ENCODE results near the gene TPCN2. TPM values are rescaled to one million over a fixed set of nuclear protein-coding genes. Genes with fewer than 3 reads are reported as not detected.
A peak's percentile ranks its signal among the peaks of the same experiment; 100 is the strongest.

Gene TPCN2
- total RNA-seq, 4 donors from 2014 or later, result 16.8 to 33.8 (median 28.3) TPM

DNA sequence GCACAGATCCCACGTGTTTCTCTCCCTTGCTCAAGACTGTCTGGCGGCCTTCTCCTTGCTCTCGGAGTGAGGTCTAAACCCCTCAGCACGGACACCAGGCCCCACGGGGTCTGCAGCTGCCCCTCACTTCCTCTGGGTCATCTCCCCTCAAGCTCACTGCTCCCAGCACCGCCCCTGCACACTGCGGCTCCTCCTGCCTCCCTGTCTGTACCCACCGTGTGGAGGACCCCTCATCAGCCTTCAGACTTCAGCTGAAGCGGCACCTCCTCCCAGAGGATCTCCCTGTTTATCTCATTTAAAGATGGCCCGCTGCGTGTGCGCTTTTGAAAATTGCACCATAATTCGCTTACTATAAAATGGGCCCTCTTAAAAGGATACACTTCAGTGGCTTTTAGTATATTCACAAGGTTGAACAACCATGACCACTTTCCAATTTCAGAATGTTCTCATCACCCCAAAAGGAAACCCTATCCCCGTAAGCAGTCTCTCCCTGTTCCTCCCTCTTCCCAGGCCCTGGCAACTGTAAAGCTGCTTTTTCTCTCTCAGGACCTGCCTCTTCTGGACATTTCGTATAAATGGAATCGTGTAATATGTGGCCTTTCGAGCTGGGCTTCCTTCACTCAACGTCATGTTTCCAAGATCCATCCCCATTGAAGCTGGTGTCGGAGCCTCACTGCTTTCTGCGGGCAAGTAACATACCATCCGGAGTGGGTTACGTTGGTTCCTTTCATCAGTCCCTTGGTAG lies 14.4 kb upstream of the TPCN2 start:
- peaks cover 0 to 25% (median 4%) of the 10 kb centered on the region in 3 donors for H3K4me1 ChIP-seq
- no peaks in the 10 kb centered on the region for H3K9me3 ChIP-seq
- H3K4me3 ChIP-seq, result no peak overlapping the region
- TF ChIP-seq EP300 (IDR thresholded peaks at IDR 0.05) (no peak), POLR2AphosphoS5 (IDR thresholded peaks at IDR 0.05) (no peak)
- ATAC-seq, result no peak
- WGBS, 2 donors (ENCODE audit: low coverage in 1 of 2), result 73 to 85% methylated on average over 14 to 19 of the region's 22 CpGs
- no peaks in the 10 kb centered on the region for H3K36me3 ChIP-seq
- peak overlapping the region in 2 of 4 donors; percentile 29 to 64 for H3K27ac ChIP-seq
- H3K27me3 ChIP-seq, result no peaks in the 10 kb centered on the region

- no peaks in the 10 kb centered on the region for H3K9me3 ChIP-seq
- 39 to 63% methylated on average over 7 to 8 of the region's 21 CpGs for WGBS, 2 donors (ENCODE audit: low coverage in 1 of 2)
- H3K36me3 ChIP-seq, result no peaks in the 10 kb centered on the region
- peaks cover 0 to 25% (median 4%) of the 10 kb centered on the region in 3 donors for H3K4me1 ChIP-seq
- H3K27me3 ChIP-seq, result no peaks in the 10 kb centered on the region
- no peak for TF ChIP-seq EP300 (IDR thresholded peaks at IDR 0.05)
- TF ChIP-seq POLR2A (IDR thresholded peaks at IDR 0.05), result no peak
- TF ChIP-seq, protein P1, sequence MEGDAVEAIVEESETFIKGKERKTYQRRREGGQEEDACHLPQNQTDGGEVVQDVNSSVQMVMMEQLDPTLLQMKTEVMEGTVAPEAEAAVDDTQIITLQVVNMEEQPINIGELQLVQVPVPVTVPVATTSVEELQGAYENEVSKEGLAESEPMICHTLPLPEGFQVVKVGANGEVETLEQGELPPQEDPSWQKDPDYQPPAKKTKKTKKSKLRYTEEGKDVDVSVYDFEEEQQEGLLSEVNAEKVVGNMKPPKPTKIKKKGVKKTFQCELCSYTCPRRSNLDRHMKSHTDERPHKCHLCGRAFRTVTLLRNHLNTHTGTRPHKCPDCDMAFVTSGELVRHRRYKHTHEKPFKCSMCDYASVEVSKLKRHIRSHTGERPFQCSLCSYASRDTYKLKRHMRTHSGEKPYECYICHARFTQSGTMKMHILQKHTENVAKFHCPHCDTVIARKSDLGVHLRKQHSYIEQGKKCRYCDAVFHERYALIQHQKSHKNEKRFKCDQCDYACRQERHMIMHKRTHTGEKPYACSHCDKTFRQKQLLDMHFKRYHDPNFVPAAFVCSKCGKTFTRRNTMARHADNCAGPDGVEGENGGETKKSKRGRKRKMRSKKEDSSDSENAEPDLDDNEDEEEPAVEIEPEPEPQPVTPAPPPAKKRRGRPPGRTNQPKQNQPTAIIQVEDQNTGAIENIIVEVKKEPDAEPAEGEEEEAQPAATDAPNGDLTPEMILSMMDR (IDR thresholded peaks at IDR 0.05), result no peak
- no peak for TF ChIP-seq POLR2AphosphoS5 (IDR thresholded peaks at IDR 0.05)
- peak overlapping the region in 3 of 4 donors; percentile 64 to 72 (median 71) for H3K27ac ChIP-seq
- H3K4me3 ChIP-seq, result no peak overlapping the region
- ATAC-seq, result peak; percentile 46
Observed at GRCh38 chr11:69035150-69035945, 13.4 kb upstream of the TPCN2 start.

DNA sequence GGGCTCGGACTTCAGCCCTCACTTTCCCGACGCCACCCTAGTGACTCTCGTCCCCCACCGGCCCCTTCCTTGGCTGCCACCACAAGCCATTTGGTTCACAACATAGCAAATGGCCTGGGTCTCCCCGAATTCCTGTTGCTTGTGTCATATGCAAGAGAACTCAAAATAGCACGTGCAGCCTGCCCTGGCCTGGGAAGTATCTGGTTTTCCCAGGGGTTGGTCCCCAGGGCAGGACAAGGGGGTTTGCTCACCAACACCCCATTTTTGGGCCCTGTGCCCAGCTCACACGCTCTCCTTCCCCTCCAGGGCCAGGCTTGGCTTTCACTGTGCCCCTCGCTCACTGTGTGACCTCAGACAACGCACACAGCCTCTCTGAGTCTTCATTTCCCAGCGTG lies 12.8 kb upstream of the TPCN2 start:
- ATAC-seq, result peak; percentile 51
- peak; percentile 42 for TF ChIP-seq POLR2AphosphoS5 (IDR thresholded peaks at IDR 0.05)
- no peak for TF ChIP-seq EP300 (IDR thresholded peaks at IDR 0.05)
- TF ChIP-seq, protein P1 (IDR thresholded peaks at IDR 0.05), result no peak
- no peak for TF ChIP-seq POLR2A (IDR thresholded peaks at IDR 0.05)

GRCh38 chr11:69037074-69037473 lies 11.7 kb upstream of the TPCN2 start:
- peak overlapping the region in 1 of 4 donors; percentile 71 for H3K27ac ChIP-seq

More for the DNA sequence above, 12.8 kb upstream of the TPCN2 start:
- 61% methylated on average over 4 of the region's 11 CpGs; no CpG with 5 or more reads in 1 of the 2 donors for WGBS, 2 donors (ENCODE audit: low coverage in 1 of 2)
- H3K27me3 ChIP-seq, result no peaks in the 10 kb centered on the region
- H3K4me1 ChIP-seq, result peaks cover 0 to 25% (median 4%) of the 10 kb centered on the region in 3 donors
- no peaks in the 10 kb centered on the region for H3K9me3 ChIP-seq
- H3K27ac ChIP-seq, result peak overlapping the region in 3 of 4 donors; percentile 64 to 72 (median 71)
- H3K36me3 ChIP-seq, result no peaks in the 10 kb centered on the region
- no peak overlapping the region for H3K4me3 ChIP-seq

DNA sequence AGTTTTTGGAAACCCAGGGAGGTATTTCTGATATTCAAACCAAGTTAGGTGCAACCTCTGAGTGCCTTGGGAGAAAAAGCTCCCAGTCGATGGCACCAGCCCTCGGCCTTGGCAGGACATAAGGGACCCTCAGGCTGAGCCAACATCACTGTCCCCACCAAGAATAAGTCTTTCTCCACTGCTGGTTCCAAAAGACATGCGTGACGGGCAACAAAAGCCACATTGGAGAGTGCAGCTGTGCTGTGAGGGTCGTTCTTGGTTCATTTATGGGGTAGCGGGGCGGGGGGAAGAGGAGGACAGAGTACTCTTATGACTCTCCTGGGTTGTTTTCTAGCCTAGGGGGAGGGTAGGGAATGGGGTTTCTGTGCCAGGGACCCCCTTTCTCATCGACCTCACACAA lies 11.2 kb upstream of the TPCN2 start:
- 87% methylated on average over 4 of the region's 8 CpGs; no CpG with 5 or more reads in 1 of the 2 donors for WGBS, 2 donors (ENCODE audit: low coverage in 1 of 2)
- H3K4me1 ChIP-seq, result peaks cover 0 to 25% (median 4%) of the 10 kb centered on the region in 3 donors
- peak overlapping the region in 2 of 4 donors; percentile 31 to 71 for H3K27ac ChIP-seq
- no peak overlapping the region for H3K4me3 ChIP-seq
- ATAC-seq, result no peak
- TF ChIP-seq POLR2A (IDR thresholded peaks at IDR 0.05), result no peak
- no peak for TF ChIP-seq EP300 (IDR thresholded peaks at IDR 0.05)
- TF ChIP-seq POLR2AphosphoS5 (IDR thresholded peaks at IDR 0.05), result no peak
- TF ChIP-seq, protein P1 (IDR thresholded peaks at IDR 0.05), result no peak
- no peaks in the 10 kb centered on the region for H3K9me3 ChIP-seq
- H3K36me3 ChIP-seq, result no peaks in the 10 kb centered on the region
- H3K27me3 ChIP-seq, result no peaks in the 10 kb centered on the region

More at GRCh38 chr11:69037074-69037473, 11.7 kb upstream of the TPCN2 start:
- Histone ChIP-seq H3K4me3 (no peak overlapping the region), H3K9me3 (no peaks in the 10 kb centered on the region), H3K27me3 (no peaks in the 10 kb centered on the region), H3K4me1 (peaks cover 0 to 25% (median 4%) of the 10 kb centered on the region in 3 donors), H3K36me3 (no peaks in the 10 kb centered on the region)
- WGBS, 2 donors (ENCODE audit: low coverage in 1 of 2), result 100% methylated on average over 5 of the region's 18 CpGs; no CpG with 5 or more reads in 1 of the 2 donors
- TF ChIP-seq POLR2A (IDR thresholded peaks at IDR 0.05), result no peak
- TF ChIP-seq, protein P1 (IDR thresholded peaks at IDR 0.05), result no peak
- no peak for TF ChIP-seq EP300 (IDR thresholded peaks at IDR 0.05)
- no peak for TF ChIP-seq POLR2AphosphoS5 (IDR thresholded peaks at IDR 0.05)
- no peak for ATAC-seq
